Lower leg skin (tissue), 3 donors: ENCODE results near the gene MAP4K3.

ENCODE experiments used
- CTCF ChIP-seq, 3 donors: fragments of 450-650 bp; IDR thresholded peaks; one replicate each; pipeline ENCODE4 v1.5.1; 2016; ENCODE audit warnings: antibody characterized with exemption in 3 of 3, mild to moderate bottlenecking in 3 of 3, moderate library complexity in 2 of 3
- POLR2A ChIP-seq, 2 donors: fragments of 450-650 bp; IDR thresholded peaks; one replicate each; pipeline ENCODE4 v1.6.1; 2016 to 2017; ENCODE audit warnings: antibody characterized with exemption in 2 of 2, mild to moderate bottlenecking in 1 of 2, moderate library complexity in 1 of 2

GRCh38 chr2:39301352-39301751 is 135.7 kb downstream of the MAP4K3 start:
- no peak for TF ChIP-seq CTCF (IDR thresholded peaks at IDR 0.05)
- TF ChIP-seq POLR2A (IDR thresholded peaks at IDR 0.05): no peak
